DOHH2 (cell line): ENCODE results near the gene PI4K2A.

Source experiments
- EZH2phosphoT487 ChIP-seq: fragments of 200-600 bp; sonication (generic); IDR thresholded peaks from 2 replicates; pipeline ENCODE4 v1.6.1; 2017; ENCODE audit warnings: borderline replicate concordance, mild to moderate bottlenecking, antibody characterized with exemption, low read length, moderate library complexity, mixed read lengths
- TF ChIP-seq, protein P1 (sequence below): fragments of 200-600 bp; sonication (generic); IDR thresholded peaks from one replicate; pipeline ENCODE4 v1.5.1; 2014; ENCODE audit warnings: antibody characterized with exemption, mild to moderate bottlenecking, low read depth, low read length; ENCODE audit not compliant: poor library complexity, severe bottlenecking

DNA sequence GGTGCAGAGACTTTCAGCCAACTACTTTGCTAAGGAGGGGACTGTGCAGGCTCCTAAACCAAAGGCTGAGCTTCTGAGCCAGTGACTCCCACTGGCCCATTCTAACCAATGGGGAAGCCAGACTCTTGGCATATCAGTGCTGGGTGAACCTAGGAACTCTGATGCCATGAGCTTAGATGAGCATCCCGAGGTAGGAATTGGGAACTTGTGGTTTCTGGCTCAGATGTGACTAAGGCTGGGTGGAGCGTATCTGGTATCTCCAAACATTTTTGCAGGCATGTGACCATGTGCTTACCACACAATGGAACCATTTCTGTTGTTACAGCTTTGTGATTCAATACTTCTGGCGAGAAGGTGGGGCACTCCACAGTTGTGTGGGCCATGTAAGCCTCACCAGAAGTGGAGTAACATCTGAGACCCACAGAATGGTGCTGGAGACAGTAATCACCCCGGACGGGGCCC is 49.1 kb downstream of the PI4K2A start:
- TF ChIP-seq, protein P1, sequence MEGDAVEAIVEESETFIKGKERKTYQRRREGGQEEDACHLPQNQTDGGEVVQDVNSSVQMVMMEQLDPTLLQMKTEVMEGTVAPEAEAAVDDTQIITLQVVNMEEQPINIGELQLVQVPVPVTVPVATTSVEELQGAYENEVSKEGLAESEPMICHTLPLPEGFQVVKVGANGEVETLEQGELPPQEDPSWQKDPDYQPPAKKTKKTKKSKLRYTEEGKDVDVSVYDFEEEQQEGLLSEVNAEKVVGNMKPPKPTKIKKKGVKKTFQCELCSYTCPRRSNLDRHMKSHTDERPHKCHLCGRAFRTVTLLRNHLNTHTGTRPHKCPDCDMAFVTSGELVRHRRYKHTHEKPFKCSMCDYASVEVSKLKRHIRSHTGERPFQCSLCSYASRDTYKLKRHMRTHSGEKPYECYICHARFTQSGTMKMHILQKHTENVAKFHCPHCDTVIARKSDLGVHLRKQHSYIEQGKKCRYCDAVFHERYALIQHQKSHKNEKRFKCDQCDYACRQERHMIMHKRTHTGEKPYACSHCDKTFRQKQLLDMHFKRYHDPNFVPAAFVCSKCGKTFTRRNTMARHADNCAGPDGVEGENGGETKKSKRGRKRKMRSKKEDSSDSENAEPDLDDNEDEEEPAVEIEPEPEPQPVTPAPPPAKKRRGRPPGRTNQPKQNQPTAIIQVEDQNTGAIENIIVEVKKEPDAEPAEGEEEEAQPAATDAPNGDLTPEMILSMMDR = no peak
- no peak for TF ChIP-seq EZH2phosphoT487
